Measurements from ENCODE around the gene XRCC3.

Gene XRCC3

GRCh38 chr14:103740991-103741689, 25.9 kb upstream of the XRCC3 start:
- no peak overlapping the region for H3K4me3 ChIP-seq (ENCODE audit: low read depth, low read length)
- TF ChIP-seq, protein P1, sequence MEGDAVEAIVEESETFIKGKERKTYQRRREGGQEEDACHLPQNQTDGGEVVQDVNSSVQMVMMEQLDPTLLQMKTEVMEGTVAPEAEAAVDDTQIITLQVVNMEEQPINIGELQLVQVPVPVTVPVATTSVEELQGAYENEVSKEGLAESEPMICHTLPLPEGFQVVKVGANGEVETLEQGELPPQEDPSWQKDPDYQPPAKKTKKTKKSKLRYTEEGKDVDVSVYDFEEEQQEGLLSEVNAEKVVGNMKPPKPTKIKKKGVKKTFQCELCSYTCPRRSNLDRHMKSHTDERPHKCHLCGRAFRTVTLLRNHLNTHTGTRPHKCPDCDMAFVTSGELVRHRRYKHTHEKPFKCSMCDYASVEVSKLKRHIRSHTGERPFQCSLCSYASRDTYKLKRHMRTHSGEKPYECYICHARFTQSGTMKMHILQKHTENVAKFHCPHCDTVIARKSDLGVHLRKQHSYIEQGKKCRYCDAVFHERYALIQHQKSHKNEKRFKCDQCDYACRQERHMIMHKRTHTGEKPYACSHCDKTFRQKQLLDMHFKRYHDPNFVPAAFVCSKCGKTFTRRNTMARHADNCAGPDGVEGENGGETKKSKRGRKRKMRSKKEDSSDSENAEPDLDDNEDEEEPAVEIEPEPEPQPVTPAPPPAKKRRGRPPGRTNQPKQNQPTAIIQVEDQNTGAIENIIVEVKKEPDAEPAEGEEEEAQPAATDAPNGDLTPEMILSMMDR (IDR thresholded peaks at IDR 0.05; ENCODE audit: low read depth, low read length, missing control alignments) = no peak
- no peaks in the 10 kb centered on the region for H3K27me3 ChIP-seq (replicated peaks)
- H3K27ac ChIP-seq = no peak overlapping the region
- DNase-seq = peak; percentile 13
- in situ Hi-C loops (cut with HindIII; ENCODE audit: low pct_ligation_motif_present, low sequenced_read_pairs) = no loop called here
- H3K36me3 ChIP-seq (replicated peaks) = no peaks in the 10 kb centered on the region

GRCh38 chr14:103739793-103740501, 24.7 kb upstream of the XRCC3 start:
- no peak overlapping the region for H3K4me3 ChIP-seq (ENCODE audit: low read depth, low read length)
- TF ChIP-seq, protein P1 (IDR thresholded peaks at IDR 0.05; ENCODE audit: low read depth, low read length, missing control alignments) = no peak
- H3K36me3 ChIP-seq (replicated peaks) = no peaks in the 10 kb centered on the region
- DNase-seq = no peak
- H3K27ac ChIP-seq = no peak overlapping the region
- in situ Hi-C loops (cut with HindIII; ENCODE audit: low pct_ligation_motif_present, low sequenced_read_pairs) = no loop called here
- no peaks in the 10 kb centered on the region for H3K27me3 ChIP-seq (replicated peaks)

DNA sequence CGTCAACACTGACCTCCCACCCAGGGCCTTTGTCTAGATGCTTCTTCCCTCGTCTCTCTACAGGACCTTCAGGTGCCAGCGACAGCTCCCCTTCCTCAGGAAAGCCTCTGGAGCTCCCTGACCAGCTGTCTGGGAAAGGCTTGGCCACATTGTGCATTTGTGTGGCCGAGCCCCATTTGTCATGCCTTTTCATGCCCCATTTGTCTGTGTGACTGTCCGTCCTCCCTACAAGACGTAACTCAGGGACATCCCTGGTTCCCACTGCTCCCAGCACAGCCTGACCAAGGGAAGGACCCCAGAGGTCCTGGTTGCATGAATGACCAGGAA, 24.2 kb upstream of the XRCC3 start:
- in situ Hi-C loops (cut with HindIII; ENCODE audit: low pct_ligation_motif_present, low sequenced_read_pairs) = no loop called here
- H3K27me3 ChIP-seq (replicated peaks) = no peaks in the 10 kb centered on the region
- H3K4me3 ChIP-seq (ENCODE audit: low read depth, low read length) = no peak overlapping the region
- no peak for DNase-seq
- H3K36me3 ChIP-seq (replicated peaks) = no peaks in the 10 kb centered on the region
- TF ChIP-seq, protein P1 (IDR thresholded peaks at IDR 0.05; ENCODE audit: low read depth, low read length, missing control alignments) = no peak
- H3K27ac ChIP-seq = no peak overlapping the region

DNA sequence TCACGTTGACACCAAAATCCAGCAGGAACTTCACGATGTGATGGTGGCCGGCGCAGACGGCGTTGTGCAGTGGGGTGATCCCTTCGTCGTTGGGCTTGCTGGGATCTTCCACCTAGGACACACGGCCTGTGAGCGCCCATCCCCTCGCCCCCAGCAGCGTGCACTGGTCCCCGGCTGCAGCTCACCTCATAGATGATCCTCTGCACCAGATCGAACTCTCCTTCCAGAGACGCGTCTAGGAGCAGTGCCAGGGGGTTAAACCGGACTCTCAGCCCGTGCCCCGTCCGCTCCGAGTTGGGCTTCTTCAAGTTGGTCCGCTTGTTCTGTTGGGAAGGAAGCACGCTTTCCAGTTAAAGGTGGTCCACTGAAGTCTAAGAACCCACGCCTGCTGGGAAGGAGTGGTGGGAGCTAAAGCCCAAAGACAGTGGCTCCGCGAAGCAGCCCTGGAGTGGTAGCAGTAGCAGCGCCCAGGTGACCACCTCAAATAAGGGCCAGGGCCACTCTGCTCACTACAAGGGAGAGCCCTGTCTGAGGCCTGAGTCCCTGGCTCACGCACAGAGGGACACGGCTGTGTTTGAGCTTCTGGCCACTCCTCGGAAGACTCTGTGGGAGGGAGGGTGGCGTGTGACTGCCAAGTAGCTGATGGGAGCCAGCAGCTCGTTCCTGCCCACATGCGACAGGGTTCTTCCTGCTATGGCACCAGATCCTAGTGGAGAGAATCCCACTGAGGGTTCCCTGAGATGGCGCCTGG, 23.6 kb upstream of the XRCC3 start:
- no peak for DNase-seq
- Histone ChIP-seq H3K27me3 (replicated peaks) (no peaks in the 10 kb centered on the region), H3K27ac (no peak overlapping the region), H3K36me3 (replicated peaks) (no peaks in the 10 kb centered on the region), H3K4me3 (ENCODE audit: low read depth, low read length) (no peak overlapping the region)
- in situ Hi-C loops (cut with HindIII; ENCODE audit: low pct_ligation_motif_present, low sequenced_read_pairs) = no loop called here
- TF ChIP-seq, protein P1 (IDR thresholded peaks at IDR 0.05; ENCODE audit: low read depth, low read length, missing control alignments) = no peak

- in situ Hi-C loops (cut with HindIII; ENCODE audit: low pct_ligation_motif_present, low sequenced_read_pairs) = no loop called here
- DNase-seq = no peak
- no peak overlapping the region for H3K4me3 ChIP-seq (ENCODE audit: low read depth, low read length)
- TF ChIP-seq, protein P1 (IDR thresholded peaks at IDR 0.05; ENCODE audit: low read depth, low read length, missing control alignments) = no peak
- H3K36me3 ChIP-seq (replicated peaks) = no peaks in the 10 kb centered on the region
- H3K27me3 ChIP-seq (replicated peaks) = no peaks in the 10 kb centered on the region
- no peak overlapping the region for H3K27ac ChIP-seq
These were observed 22.9 kb upstream of the XRCC3 start for GRCh38 chr14:103738166-103738565.
